Myocyte (in vitro differentiated cells): Measurements from ENCODE around the gene GRK1. TPM values are rescaled to one million over a fixed set of nuclear protein-coding genes. Genes with fewer than 3 reads are reported as not detected.

ENCODE experiments used
- DNase-seq: peaks from one replicate; pipeline ENCODE4 v3.0.0-alpha.2; 2012; ENCODE audit warnings: low read depth
- total RNA-seq: library from RNA; depleted of rRNA; stranded (reverse); fragments of >200 nt; gene quantifications from 2 replicates; pipeline ENCODE4 v1.2.3, GENCODE V29; 2014

The GRK1 gene
- total RNA-seq, 1 donor from 2014 or later = not detected

GRCh38 chr13:113649212-113649611, 17.8 kb upstream of the GRK1 start:
- no peak for DNase-seq

GRCh38 chr13:113650275-113650674, 16.7 kb upstream of the GRK1 start:
- no peak for DNase-seq

GRCh38 chr13:113650731-113651148, 16.3 kb upstream of the GRK1 start:
- DNase-seq = no peak

DNA sequence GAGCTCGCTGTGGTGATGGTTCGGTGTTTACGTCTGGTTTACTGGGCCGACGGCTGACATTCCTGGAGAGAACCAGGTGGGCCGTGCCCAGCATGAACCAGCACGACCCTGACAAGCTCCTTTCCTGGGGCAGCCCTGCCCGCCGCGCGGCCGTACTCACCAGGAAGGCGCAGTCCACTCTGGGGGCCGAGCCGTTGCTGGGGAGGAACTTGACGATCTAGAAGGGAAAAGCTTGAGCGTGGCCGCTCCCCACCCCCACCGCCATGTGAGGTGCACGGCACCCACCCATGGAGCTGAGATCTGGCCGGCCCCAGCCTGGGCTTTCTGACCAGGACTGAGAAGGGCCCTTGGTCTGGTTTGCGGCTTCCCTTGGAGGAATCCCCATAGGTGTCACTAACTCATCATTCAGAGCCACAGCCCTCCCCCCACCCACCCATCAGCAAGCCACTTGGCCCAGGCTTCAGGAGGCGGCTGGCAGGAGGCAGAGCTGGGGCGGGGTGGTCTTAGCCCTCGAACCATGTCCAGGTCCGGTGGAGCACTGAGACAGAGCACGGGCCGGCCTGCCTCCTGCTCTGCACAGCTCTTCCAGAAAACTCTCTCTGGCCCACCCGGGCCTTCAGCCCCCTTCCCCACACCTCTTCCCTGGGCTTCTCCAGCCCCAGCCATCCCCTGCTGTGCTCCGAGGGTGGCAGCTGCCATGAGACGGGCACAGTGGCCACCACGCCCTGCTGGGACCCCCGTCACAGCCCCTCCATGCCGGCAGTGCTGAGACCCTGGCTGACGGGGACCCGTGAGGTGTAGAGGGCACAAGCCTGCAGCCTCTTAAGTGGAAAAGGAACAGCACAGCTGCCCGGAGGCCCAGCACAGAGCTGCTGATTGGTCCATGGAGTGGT, 15.3 kb upstream of the GRK1 start:
- DNase-seq = no peak

GRCh38 chr13:113652404-113653263, 14.4 kb upstream of the GRK1 start:
- DNase-seq = no peak

- no peak for DNase-seq
Observed at GRCh38 chr13:113653264-113654174, 13.5 kb upstream of the GRK1 start.

GRCh38 chr13:113654175-113654560, 12.9 kb upstream of the GRK1 start:
- DNase-seq = no peak

- no peak for DNase-seq
Observed at GRCh38 chr13:113654591-113655345, 12.3 kb upstream of the GRK1 start.

DNA sequence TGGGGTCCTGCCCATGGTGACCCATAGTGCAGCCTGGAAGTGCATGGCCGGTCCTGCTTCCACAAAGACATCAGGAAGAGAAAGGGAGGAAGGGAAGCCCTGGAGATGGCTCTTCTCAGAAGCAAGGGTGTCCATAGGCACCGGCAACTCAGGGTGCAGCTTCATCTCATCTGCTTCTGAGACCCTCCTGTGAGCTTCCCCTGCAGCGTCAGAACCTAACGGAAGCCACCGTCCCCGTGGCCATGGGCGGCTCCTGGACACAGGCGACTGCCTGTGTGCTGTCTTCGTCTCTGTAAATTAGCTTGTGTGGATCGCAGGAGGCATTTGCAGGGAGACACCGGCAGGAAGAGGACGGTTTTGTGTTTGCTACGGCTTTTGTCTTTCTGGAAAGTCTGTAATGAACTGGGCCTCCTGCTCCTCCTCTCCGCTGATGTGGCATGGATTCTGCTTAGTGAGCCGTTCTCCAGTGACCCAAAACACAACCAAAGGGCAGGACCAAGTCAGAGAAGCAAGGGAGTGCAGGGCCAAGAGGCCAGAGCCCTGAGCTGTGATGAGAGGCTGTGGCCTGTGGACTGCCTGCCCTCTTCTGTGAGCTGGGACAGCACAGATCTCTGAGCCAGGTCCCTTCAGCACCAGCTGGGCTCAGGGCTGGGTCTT, 11.5 kb upstream of the GRK1 start:
- DNase-seq = no peak

- no peak for DNase-seq
Observed at GRCh38 chr13:113656003-113656588, 10.9 kb upstream of the GRK1 start.

DNA sequence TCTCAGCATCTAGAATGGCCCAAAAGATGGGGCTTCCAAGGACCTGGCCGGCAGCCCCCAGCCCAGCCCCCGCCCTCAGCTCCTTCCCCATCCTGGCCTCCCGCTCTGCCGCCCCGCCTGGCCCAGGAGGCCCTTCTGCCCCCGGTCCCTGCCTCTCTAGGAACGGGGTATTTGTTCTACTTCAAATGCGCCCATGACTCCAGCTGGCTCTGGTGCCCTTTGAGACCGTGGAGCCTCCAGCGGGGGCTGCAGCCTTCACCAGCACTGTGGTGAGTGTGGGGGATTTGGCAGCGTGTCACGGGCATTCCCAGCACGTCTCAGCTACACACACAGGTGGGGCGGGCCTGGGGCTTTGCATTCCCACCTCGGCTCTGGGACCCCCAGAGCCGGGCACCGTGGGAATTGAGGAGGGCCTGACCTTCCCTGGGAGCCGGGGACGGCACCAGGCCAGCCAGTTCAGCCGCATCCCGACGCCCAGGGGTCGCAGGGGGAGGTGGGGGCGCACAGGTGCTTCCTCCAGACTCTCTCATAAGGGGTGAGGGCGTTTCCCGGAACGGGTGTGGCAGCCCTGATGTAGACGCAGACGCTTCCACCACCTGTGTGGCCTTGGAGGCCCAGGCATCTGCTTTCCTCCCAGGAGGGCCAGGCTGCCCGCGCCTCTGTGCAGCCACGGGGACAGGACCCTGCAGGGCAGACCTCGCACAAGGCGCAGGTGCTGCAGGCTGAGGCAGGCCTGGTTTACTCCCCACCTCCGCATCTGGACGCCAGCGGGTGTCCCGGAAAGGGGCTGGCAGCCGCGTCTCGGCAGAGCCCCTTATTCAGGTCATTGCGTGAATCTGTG, 10.0 kb upstream of the GRK1 start:
- DNase-seq = no peak

DNA sequence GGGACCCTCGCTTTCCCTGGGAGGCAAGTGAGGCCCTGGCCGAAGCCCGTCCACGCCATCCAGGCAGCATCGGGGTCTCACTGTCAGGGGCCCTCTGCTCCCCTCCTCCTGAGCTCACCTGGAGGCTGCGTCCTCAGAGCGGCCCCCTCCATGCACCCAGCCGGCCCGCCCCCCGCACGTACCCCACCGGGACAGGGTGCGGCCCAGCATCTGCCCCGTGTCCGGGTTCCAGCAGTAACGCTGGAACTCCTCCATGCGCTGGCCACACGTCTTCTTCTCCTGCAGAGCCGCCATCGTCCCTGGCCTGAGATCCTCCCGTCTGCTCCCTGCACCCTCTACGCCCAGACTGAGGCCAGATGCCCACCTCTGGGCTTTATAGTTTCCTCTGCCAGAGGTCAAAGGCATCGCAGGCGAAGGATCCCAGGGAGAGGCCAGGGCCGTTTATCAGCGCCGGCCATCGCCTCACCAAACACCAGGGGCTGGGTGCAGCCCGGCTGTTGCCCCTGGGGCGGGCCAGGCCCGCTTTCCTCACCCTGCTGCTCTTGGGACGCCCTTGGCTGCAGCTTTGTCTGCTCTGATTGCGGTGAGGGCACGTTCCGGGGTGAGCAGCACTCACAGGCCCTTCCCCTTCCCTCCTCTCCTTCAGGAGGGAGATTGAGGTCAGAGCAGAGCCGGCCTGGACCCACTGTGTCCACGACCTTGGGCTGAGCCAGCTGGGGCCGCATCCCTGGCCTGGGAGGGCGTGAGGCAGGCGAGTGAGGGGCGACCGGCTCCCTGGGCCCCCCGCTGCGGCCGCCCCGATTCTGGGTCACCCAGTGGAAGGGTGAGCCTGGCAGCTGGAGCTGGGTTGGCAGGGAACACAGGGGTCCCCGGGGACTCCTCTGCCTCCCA, 8.9 kb upstream of the GRK1 start, which contains the start of gene ATP4B:
Gene ATP4B (minus strand): TSS at position 348 of the 891 bp plus-strand sequence. CDS start 54 bp downstream, at position 294.
- DNase-seq = no peak

DNA sequence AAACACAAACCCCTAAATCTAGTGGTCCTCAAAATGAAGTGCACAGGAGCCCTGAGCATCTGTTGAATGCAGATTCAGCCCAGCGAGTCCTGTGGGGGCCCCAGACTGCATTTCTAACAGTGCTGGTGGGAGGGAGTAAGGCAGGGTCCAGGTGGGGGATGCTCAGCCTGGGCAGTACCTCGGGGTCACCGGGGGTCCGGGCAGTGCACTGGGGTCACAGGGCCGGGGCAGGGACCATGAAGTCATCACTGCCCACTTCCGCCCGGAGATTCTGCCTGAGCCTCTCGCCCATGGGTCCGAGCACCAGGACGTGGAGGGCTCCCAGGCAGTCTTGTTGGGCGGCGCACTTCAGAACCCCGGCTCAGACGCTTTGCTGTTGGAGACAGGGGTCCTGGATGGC, 8.2 kb upstream of the GRK1 start:
- no peak for DNase-seq

- no peak for DNase-seq
Observed at GRCh38 chr13:113659337-113659736, 7.7 kb upstream of the GRK1 start.

DNA sequence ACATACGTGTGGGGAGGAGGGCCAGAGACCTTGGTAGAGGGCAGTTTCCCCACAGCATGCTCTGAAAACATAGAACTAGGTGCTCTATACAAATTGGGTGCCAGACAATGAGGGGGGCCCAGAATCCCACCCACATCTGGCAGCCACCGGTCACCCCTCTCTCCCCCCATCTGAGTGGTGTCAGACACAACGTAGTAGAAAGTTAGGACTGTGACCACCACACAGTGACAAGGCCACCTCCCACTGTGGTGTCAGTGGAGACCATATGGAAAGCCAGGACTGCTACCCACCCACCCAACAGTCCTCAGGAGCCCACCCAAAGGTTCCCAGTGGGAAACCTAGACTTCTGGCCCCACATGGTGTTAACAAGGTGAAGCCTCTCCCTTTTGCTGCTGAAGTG, 7.0 kb upstream of the GRK1 start:
- no peak for DNase-seq

DNA sequence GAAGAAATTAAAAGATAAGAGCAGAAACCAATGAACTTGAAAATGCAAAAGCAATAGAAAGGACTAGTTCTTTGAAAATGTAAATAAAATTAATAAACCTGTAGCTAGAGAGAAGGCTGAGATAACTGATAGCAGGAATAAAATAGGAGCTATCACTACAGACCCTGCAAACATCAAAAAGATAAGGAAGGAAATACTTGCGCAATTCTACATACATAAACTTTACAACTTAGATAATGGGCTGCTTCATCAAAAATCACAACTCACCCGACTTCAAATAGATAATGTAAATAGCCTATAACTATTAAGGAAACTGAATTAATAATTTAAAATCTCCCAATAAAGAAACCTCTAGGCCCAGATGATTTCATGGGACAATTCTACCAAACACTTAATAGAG, 5.5 kb upstream of the GRK1 start:
- no peak for DNase-seq

- no peak for DNase-seq
Observed at GRCh38 chr13:113663934-113664333, 3.1 kb upstream of the GRK1 start.
